Nephron (organoid): ENCODE results near the gene BTRC.
"Not testable (repeated sequence)": the region's sequence is repeated elsewhere in the genome, so short reads cannot be mapped to it uniquely, and the experiment has no call there.

Experiments used
- H3K27ac Mint-ChIP-seq, 3 experiments: 2 replicates each; pipeline ENCODE4 v1.8.0; 2020; ENCODE audit warnings: mixed read lengths in 3 of 3, mild to moderate bottlenecking in 2 of 3, moderate library complexity in 1 of 3
- H3K27me3 Mint-ChIP-seq: 2 replicates; pipeline ENCODE4 v1.8.0; 2021; ENCODE audit warnings: low read depth, mild to moderate bottlenecking, moderate library complexity, mixed read lengths
- H3K36me3 Mint-ChIP-seq: 2 replicates; pipeline ENCODE4 v1.8.0; 2020; ENCODE audit warnings: low read depth, mixed read lengths
- H3K4me1 Mint-ChIP-seq: 2 replicates; pipeline ENCODE4 v1.8.0; 2020; ENCODE audit warnings: mixed read lengths
- H3K4me3 Mint-ChIP-seq, 3 experiments: 2 replicates each; pipeline ENCODE4 v1.8.0; 2020; ENCODE audit warnings: mild to moderate bottlenecking in 3 of 3, mixed read lengths in 3 of 3, moderate library complexity in 2 of 3
- H3K9me3 Mint-ChIP-seq: 2 replicates; pipeline ENCODE4 v1.8.0; 2020; ENCODE audit warnings: mixed read lengths
- TF ChIP-seq, protein P1 (sequence below), 3 experiments: fragments of 200-600 bp; sonication (generic); IDR thresholded peaks; one replicate each; pipeline ENCODE4 v1.5.0; 2021; ENCODE audit warnings: antibody characterized with exemption in 3 of 3; ENCODE audit not compliant: unreplicated experiment in 3 of 3

The BTRC gene

DNA sequence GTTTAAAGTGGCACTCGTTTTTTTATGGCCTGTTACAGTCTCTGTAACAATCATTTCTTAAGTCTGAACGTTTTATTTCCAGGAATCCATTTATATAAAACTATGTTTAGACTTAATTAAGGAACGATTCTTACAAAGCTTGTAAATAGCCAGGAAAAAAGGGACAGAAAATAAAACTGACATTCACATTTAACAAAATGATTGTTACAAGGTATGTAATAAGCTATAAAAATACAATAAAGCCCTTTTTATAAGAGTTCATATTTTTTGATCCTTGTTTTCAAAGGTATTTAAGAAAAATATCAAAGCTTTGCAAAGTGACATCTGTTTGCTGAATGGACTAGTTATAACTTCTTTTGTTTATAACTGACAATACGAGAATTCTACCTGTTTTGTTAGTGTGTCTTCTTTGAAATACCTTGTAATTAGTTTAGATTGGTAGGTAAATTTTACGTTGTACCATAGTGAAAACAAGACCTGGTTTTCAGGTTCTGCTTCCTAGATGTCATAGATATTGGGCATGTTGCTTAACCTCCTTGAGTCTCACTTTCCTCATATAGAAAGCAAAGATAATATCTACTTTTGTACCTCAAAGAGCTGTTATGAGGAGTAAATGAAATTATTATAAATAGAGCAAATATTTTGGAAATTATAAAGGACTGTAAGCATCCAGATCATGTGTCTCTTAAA is 25.8 kb downstream of the BTRC start:
- Mint-ChIP-seq H3K9me3 (no peaks in the 10 kb centered on the region), H3K36me3 (peaks cover 16% of the 10 kb centered on the region), H3K4me3 (no peak overlapping the region), H3K27ac (no peak overlapping the region), H3K4me1 (no peaks in the 10 kb centered on the region), H3K27me3 (no peaks in the 10 kb centered on the region)
- TF ChIP-seq, protein P1, sequence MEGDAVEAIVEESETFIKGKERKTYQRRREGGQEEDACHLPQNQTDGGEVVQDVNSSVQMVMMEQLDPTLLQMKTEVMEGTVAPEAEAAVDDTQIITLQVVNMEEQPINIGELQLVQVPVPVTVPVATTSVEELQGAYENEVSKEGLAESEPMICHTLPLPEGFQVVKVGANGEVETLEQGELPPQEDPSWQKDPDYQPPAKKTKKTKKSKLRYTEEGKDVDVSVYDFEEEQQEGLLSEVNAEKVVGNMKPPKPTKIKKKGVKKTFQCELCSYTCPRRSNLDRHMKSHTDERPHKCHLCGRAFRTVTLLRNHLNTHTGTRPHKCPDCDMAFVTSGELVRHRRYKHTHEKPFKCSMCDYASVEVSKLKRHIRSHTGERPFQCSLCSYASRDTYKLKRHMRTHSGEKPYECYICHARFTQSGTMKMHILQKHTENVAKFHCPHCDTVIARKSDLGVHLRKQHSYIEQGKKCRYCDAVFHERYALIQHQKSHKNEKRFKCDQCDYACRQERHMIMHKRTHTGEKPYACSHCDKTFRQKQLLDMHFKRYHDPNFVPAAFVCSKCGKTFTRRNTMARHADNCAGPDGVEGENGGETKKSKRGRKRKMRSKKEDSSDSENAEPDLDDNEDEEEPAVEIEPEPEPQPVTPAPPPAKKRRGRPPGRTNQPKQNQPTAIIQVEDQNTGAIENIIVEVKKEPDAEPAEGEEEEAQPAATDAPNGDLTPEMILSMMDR (IDR thresholded peaks at IDR 0.05; ENCODE audit: unreplicated experiment in 3 of 3), result no peak

DNA sequence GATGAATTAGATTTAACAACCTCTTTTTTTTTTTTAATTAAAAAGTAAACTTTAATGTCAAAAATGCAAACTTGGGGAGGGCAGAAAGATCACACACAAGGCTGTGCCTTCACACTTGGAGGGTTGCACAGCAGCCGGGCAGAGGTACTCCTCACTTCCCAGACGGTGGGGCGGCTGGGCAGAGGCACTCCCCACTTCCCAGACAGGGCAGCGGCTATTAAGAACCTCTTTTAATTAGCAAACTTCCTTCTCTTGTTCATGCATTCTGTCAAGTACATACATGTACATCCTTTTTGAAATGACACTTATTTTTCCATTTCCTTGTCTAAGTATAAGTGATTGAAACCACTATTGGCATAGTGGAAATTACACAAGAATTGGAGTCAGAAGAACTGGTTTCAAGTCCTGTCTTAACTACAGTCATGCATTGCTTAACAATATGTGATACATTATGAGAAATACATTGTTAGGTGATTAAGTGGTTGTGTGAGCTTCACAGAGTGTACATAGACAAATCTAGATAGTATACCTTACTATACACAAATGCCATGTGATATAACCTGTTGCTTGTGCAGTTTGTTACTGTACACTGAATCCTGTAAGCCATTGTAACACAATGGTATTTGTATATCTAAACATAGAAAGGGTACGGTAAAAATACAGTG is 26.5 kb downstream of the BTRC start:
- Mint-ChIP-seq H3K9me3 (no peaks in the 10 kb centered on the region), H3K4me1 (no peaks in the 10 kb centered on the region), H3K27me3 (no peaks in the 10 kb centered on the region), H3K27ac (no peak overlapping the region), H3K4me3 (no peak overlapping the region), H3K36me3 (peaks cover 9% of the 10 kb centered on the region)
- TF ChIP-seq, protein P1 (IDR thresholded peaks at IDR 0.05; ENCODE audit: unreplicated experiment in 3 of 3), result no peak

DNA sequence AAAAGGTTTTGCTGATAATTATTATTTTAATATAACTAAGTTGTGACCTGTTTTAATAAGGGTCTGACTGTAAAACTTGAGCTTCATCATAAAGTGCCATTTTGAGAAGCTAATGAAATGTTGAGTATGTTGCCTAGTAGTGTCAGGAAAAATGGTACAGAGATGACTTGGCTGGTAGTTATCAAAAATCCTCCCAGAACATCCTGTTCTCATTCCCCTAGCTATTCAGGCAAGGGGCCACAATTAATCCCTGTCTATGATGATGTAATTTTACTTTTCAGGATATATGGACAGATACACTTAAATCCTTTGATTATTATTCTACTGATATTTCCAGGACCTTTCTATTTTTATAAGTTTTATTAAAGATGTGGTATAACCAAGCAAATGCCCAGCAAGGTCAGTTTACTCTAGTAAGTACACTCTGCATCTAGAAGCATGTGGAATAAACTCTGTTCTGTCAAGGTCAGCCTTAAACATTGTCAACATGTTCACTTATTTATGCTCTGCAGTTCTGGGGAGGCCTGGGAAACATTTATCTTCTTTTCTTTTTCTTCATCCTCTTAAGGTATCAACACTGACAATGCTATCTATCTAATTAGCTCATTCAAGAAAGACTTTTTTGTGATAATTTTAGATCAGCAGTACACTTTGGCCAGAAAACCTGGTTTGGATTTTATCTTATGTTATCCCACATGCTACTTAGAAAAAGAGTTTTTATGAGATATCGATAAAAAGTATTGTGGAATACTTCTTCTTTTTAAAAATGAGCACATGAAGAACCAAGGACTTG is 32.1 kb downstream of the BTRC start:
- H3K4me3 Mint-ChIP-seq, result no peak overlapping the region
- TF ChIP-seq, protein P1 (IDR thresholded peaks at IDR 0.05; ENCODE audit: unreplicated experiment in 3 of 3), result no peak
- H3K27ac Mint-ChIP-seq, result no peak overlapping the region
- peaks cover 3% of the 10 kb centered on the region for H3K36me3 Mint-ChIP-seq
- peaks cover 6% of the 10 kb centered on the region for H3K4me1 Mint-ChIP-seq
- no peaks in the 10 kb centered on the region for H3K9me3 Mint-ChIP-seq
- no peaks in the 10 kb centered on the region for H3K27me3 Mint-ChIP-seq

DNA sequence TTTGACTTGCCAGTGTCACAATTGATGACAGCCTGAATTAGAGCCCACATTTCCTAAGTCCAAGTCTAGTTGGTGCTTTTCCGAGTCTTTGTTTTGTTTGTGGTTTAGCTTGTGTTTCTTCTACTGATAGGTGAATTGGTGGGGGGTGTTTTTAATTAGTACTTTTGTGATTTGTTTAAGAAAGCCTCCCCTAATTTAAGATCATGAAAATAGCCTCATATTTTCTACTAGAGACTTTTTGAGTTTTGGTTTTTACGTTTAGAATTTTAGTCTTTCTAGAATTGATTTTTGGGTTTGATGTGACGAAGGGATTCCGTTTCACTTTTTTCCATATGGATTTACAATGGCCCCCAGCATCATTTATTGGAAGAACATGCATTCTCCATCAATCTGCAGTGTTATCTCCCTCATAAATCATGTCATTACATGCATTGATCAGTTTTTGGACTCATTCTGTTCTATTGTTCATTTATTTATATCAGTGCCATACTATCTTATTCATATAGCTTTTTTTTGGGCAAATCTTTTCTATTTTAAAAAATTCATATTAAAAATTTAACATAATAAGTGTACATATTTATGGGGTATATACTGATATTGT is 32.8 kb downstream of the BTRC start:
- Mint-ChIP-seq H3K27me3 (no peaks in the 10 kb centered on the region), H3K27ac (no peak overlapping the region), H3K4me1 (peaks cover 6% of the 10 kb centered on the region), H3K9me3 (no peaks in the 10 kb centered on the region), H3K36me3 (peaks cover 3% of the 10 kb centered on the region), H3K4me3 (no peak overlapping the region)
- TF ChIP-seq, protein P1 (IDR thresholded peaks at IDR 0.05; ENCODE audit: unreplicated experiment in 3 of 3), result no peak

DNA sequence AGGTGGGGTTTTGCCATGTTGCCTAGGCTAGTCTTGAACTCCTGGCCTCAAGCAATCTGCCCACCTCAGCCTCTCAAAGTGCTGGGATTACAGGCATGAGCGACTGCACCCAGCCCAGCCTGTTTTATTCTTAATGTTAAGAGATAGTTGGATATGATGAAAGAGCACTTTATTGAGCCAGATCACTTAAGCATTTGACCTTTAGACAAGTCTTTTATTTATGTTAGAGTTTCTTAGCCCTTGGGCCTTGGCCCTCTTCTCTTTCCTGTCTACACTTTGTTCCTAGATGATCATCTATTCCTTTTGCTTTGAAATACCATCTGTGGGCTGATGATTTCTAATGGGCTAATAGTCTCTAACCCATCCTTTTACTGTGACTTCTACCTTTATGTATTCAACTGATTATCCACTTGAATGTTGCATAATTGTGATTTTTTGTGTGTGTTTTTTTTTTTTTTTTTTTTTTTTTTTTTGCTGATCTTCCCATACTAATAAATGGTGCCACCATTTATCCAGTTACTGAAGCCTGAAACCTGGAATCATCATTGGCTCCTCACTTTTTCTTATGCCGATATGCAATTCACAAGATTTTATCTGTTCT is 34.8 kb downstream of the BTRC start:
- Mint-ChIP-seq H3K4me3 (no peak overlapping the region), H3K36me3 (peaks cover 7% of the 10 kb centered on the region), H3K4me1 (peaks cover 6% of the 10 kb centered on the region), H3K27me3 (no peaks in the 10 kb centered on the region), H3K27ac (no peak overlapping the region), H3K9me3 (no peaks in the 10 kb centered on the region)
- TF ChIP-seq, protein P1 (IDR thresholded peaks at IDR 0.05; ENCODE audit: unreplicated experiment in 3 of 3), result no peak

DNA sequence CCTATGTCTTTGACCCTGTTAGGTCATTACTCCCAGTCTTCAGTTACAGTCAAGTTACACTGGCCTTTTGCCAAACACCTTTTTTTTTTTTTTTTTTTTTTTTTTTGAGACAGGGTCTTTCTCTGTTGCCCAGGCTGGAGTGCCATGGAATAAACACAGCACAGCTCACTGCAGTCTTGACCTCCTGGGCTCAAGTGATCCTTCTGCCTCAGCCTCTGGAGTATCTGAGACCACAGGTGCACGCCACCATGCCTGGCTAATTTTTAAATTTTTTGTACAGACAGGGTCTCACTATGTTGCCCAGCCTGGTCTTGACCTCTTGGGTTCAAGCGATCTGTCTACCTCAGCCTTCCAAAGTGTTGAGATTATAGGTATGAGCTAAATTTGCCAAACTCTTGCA is 35.6 kb downstream of the BTRC start:
- H3K9me3 Mint-ChIP-seq, H3K27me3 Mint-ChIP-seq, H3K4me3 Mint-ChIP-seq, H3K27ac Mint-ChIP-seq, H3K4me1 Mint-ChIP-seq, H3K36me3 Mint-ChIP-seq: not testable (repeated sequence)
